Measurements from ENCODE around the gene CYP2W1.

The CYP2W1 gene

DNA sequence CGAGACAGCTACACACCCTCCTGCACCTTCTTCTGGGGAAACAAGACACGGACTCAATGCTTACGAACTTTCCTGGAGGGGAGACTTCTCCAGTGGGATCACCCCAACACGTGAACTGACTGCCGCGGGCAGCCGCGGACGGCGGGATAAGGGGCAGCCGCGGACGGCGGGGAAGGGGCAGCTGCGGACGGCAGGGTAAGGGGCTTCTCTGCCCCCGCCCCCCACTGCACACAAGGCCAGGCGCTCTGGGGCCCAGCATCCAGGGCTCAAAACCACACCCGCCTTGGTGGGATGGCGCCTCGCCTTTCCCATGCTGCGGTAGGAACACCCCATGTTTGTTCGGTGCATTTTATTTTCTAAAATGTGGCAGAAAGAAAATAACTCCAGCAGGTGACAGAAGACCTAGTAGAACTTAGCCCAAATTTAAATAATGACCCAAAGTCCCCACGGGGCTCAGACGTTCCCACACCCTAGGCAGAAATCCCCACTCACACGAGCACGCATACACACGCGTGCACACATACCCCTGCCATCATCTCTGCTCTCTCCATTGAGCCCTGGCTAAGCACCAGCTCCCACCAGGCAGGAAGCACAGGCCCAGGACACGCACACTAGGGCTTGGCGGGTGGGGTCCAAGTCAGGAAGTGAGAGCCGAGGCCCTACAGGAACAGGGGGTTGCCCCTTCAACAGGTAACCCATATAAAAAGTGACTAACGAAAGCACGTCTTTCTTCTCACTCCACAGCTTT lies 34.8 kb downstream of the CYP2W1 start:
- no peak overlapping the region for H3K4me3 ChIP-seq (ENCODE audit: low read depth, low read length)
- TF ChIP-seq CTCF (IDR thresholded peaks at IDR 0.05; ENCODE audit: borderline replicate concordance, insufficient read depth, low read depth, low read length) = no peak

DNA sequence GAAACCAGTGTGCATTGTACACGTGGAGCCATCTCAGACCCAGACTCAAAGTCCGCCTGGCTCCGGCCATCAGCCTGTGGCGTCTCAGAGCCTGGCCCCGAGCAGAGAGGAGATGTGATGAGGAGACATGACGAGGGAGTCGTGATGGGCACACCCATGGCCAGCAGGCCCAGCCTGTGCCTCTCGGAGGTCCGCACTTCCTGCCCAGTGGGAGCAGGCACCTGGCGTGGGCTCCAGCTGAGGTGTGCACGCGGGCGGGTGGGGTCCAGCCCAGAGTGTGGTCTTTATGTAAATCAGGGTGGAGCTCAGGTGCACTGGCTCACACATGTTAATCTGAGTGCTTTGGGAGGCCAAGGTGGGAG lies 35.3 kb downstream of the CYP2W1 start:
- no peak for TF ChIP-seq CTCF (IDR thresholded peaks at IDR 0.05; ENCODE audit: borderline replicate concordance, insufficient read depth, low read depth, low read length)
- no peak overlapping the region for H3K4me3 ChIP-seq (ENCODE audit: low read depth, low read length)

DNA sequence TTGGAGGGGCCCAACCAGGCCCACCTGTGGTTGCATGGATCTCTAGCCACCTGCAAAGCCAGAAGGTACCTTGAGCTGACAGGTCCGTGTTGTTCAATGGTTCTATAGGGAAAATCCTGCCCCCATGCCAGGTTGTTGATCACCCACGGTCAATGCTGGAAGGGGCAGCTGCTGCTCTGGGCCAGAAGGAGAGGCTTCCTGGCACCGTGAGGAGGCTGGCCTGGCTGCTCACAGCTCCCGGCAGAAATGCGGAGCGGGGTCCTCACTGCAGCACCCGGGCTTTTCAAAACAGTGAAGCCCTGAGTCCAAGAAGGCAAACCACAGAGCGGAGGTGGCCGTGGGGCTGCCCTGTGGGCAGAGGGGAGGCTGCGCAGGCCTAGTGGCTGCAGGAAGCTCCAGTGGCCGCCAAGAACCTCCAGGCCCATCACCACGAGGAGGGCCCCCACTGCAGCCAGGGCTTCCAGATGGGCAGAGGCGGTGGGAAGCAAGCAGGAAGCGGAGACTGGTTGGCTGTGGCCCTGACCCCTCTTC lies 36.3 kb downstream of the CYP2W1 start:
- no peak for TF ChIP-seq CTCF (IDR thresholded peaks at IDR 0.05; ENCODE audit: borderline replicate concordance, insufficient read depth, low read depth, low read length)

GRCh38 chr7:1019789-1020610 lies 37.0 kb downstream of the CYP2W1 start:
- no peak overlapping the region for H3K4me3 ChIP-seq (ENCODE audit: low read depth, low read length)
- no peak for TF ChIP-seq CTCF (IDR thresholded peaks at IDR 0.05; ENCODE audit: borderline replicate concordance, insufficient read depth, low read depth, low read length)

More for the DNA sequence above, 36.3 kb downstream of the CYP2W1 start:
- H3K4me3 ChIP-seq (ENCODE audit: low read depth, low read length) = no peak overlapping the region

GRCh38 chr7:1020849-1021251 lies 37.9 kb downstream of the CYP2W1 start:
- TF ChIP-seq CTCF (IDR thresholded peaks at IDR 0.05; ENCODE audit: borderline replicate concordance, insufficient read depth, low read depth, low read length) = peak; percentile 27; the same call in 1 of the 2 replicates

DNA sequence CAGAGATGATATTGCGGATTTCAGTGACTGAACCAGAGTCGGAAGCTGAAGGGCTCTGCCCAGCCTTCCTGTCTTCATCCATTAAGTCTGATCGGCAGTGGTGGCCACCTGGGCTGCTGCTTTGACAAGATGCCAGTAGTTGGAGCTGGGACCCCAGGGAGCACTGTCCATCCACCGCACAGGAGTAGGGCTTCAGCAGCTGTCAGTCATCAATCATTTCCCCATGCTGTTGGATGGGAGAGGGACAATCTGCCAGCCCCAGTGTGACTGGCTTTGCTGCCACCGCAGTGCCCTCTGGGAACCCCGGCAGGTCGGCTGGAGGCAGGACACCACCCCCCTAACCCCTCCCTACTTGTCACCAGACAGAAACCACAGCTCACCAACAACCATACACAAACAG lies 38.4 kb downstream of the CYP2W1 start:
- TF ChIP-seq CTCF (IDR thresholded peaks at IDR 0.05; ENCODE audit: borderline replicate concordance, insufficient read depth, low read depth, low read length) = no peak
- no peak overlapping the region for H3K4me3 ChIP-seq (ENCODE audit: low read depth, low read length)

More at GRCh38 chr7:1020849-1021251, 37.9 kb downstream of the CYP2W1 start:
- H3K4me3 ChIP-seq (ENCODE audit: low read depth, low read length) = no peak overlapping the region
